ENCODE measurements around the gene EFCAB10.
"Not testable (repeated sequence)": the region's sequence is repeated elsewhere in the genome, so short reads cannot be mapped to it uniquely, and the experiment has no call there.

Gene EFCAB10

DNA sequence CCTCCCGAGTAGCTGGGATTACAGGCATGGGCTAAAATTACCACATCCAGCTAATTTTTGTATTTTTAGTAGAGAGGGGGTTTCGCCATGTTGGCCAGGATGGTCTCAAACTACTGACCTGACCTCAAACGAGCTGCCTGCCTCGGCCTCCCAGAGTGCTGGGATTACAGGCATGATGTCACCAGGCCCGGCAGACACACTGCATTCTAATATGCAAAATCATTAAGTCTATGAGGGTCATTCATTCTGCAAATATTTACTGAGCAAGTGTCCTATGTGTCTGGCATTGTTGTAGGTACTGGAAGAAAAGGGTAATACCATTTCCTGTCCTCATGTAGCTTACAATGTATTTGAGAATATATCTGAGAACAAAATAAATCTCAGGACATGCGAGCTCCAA lies 61.9 kb downstream of the EFCAB10 start:
- H3K4me3 ChIP-seq (ENCODE audit: insufficient read depth, low read length, poor library complexity, severe bottlenecking), result no peak overlapping the region
- TF ChIP-seq EZH2phosphoT487 (conservative IDR thresholded peaks at IDR 0.05; ENCODE audit: low read length) (no peak), CTCF (IDR thresholded peaks at IDR 0.05; ENCODE audit: insufficient read depth, low read length, poor library complexity, severe bottlenecking) (no peak)
- H3K4me2 ChIP-seq (ENCODE audit: low read depth, low read length, poor library complexity, severe bottlenecking), result no peak overlapping the region

GRCh38 chr7:105515610-105516009 lies 65.7 kb downstream of the EFCAB10 start:
- not testable (repeated sequence) for H3K36me3 ChIP-seq (ENCODE audit: low read length); H2AFZ ChIP-seq (ENCODE audit: low read depth, low read length, severe bottlenecking); H3K27me3 ChIP-seq (ENCODE audit: low read length)

More for the DNA sequence above, 61.9 kb downstream of the EFCAB10 start:
- no peaks in the 10 kb centered on the region for H4K20me1 ChIP-seq (ENCODE audit: low read depth, low read length)
- 0 out of 2 replicates have a peak, but pooled peaks cover 4% of the 10 kb centered on the region for H3K36me3 ChIP-seq (ENCODE audit: low read length)
- no peaks in the 10 kb centered on the region for H3K9me2 ChIP-seq (replicated peaks; ENCODE audit: insufficient read depth, low read length)
- H3K27me3 ChIP-seq (ENCODE audit: low read length), result no peaks in the 10 kb centered on the region
- H3F3A ChIP-seq (ENCODE audit: insufficient read depth), result no peaks in the 10 kb centered on the region
- no peak overlapping the region for H2AFZ ChIP-seq (ENCODE audit: low read depth, low read length, severe bottlenecking)
- H3K9me3 ChIP-seq (ENCODE audit: insufficient read depth, low read length), result no peaks in the 10 kb centered on the region
- peaks cover 68% of the 10 kb centered on the region for H3K79me2 ChIP-seq (ENCODE audit: insufficient read depth, low read length)
- H3K9ac ChIP-seq (ENCODE audit: low read length), result no peak overlapping the region
- no peak overlapping the region for H3K27ac ChIP-seq (ENCODE audit: low read depth, low read length)

More at GRCh38 chr7:105515610-105516009, 65.7 kb downstream of the EFCAB10 start:
- not testable (repeated sequence) for H3K4me3 ChIP-seq (ENCODE audit: insufficient read depth, low read length, poor library complexity, severe bottlenecking); H3K9me3 ChIP-seq (ENCODE audit: insufficient read depth, low read length); H3K4me2 ChIP-seq (ENCODE audit: low read depth, low read length, poor library complexity, severe bottlenecking); H4K20me1 ChIP-seq (ENCODE audit: low read depth, low read length); H3K9ac ChIP-seq (ENCODE audit: low read length); H3F3A ChIP-seq (ENCODE audit: insufficient read depth); H3K9me2 ChIP-seq (replicated peaks; ENCODE audit: insufficient read depth, low read length); H3K27ac ChIP-seq (ENCODE audit: low read depth, low read length)
- H3K79me2 ChIP-seq (ENCODE audit: insufficient read depth, low read length), result peaks cover 85% of the 10 kb centered on the region
